GM10248 (cell line): Measurements from ENCODE around the gene SLAMF1.
"Not testable (repeated sequence)": the region's sequence is repeated elsewhere in the genome, so short reads cannot be mapped to it uniquely, and the experiment has no call there.

Experiments
- CTCF ChIA-PET: fragments of 300-600 bp; sonication (Branson Sonifier 250); formaldehyde crosslinking; extraction: SDS; loops from one replicate; lab custom pipeline; 2021; ENCODE audit warnings: antibody characterized with exemption; lab: Yijun Ruan, JAX
- POLR2A ChIA-PET: fragments of 350-650 bp; sonication (Branson Sonifier 250); formaldehyde crosslinking; extraction: SDS; loops from one replicate; lab custom pipeline; 2020; ENCODE audit warnings: antibody characterized with exemption; lab: Yijun Ruan, JAX
- DNase-seq: peaks from one replicate; pipeline ENCODE4 v3.0.0; 2012; ENCODE audit errors: extremely low spot score
- TF ChIP-seq, protein P1 (sequence below): IDR thresholded peaks from 2 replicates; pipeline ENCODE4 v1.5.1; 2012; ENCODE audit warnings: mild to moderate bottlenecking, low read depth; ENCODE audit errors: extremely low read depth, missing control alignments, control extremely low read depth

The SLAMF1 gene

GRCh38 chr1:160629286-160630210, 17.3 kb downstream of the SLAMF1 start:
- TF ChIP-seq, protein P1, sequence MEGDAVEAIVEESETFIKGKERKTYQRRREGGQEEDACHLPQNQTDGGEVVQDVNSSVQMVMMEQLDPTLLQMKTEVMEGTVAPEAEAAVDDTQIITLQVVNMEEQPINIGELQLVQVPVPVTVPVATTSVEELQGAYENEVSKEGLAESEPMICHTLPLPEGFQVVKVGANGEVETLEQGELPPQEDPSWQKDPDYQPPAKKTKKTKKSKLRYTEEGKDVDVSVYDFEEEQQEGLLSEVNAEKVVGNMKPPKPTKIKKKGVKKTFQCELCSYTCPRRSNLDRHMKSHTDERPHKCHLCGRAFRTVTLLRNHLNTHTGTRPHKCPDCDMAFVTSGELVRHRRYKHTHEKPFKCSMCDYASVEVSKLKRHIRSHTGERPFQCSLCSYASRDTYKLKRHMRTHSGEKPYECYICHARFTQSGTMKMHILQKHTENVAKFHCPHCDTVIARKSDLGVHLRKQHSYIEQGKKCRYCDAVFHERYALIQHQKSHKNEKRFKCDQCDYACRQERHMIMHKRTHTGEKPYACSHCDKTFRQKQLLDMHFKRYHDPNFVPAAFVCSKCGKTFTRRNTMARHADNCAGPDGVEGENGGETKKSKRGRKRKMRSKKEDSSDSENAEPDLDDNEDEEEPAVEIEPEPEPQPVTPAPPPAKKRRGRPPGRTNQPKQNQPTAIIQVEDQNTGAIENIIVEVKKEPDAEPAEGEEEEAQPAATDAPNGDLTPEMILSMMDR: no peak
- ChIA-PET POLR2A (interaction anchor here (1.0 to 1.6 kb wide), 2 partner anchors 11 to 45 kb away, joined by 6 to 7 read pairs; no protein-coding TSS in a partner anchor), CTCF (interaction anchor here (1.0 to 3.8 kb wide), 5 partner anchors 10 to 39 kb away, joined by 3 to 22 read pairs (median 4); partner anchors contain the start of gene SLAMF1)
- no peak for DNase-seq

- no peak for DNase-seq
- TF ChIP-seq, protein P1: no peak
- POLR2A ChIA-PET: interaction anchor here (1.6 kb wide), 1 partner anchor 46 kb away, joined by 6 read pairs; no protein-coding TSS in a partner anchor
- CTCF ChIA-PET: interaction anchor here (0.7 to 3.8 kb wide), 8 partner anchors 9 to 52 kb away, joined by 3 to 22 read pairs (median 3); partner anchors contain the start of gene SLAMF1
These were observed 18.0 kb downstream of the SLAMF1 start for GRCh38 chr1:160628799-160629263.

GRCh38 chr1:160627677-160628289, 19.1 kb downstream of the SLAMF1 start:
- ChIA-PET CTCF (interaction anchor here (0.9 to 3.8 kb wide), 8 partner anchors 8 to 48 kb away, joined by 3 to 22 read pairs (median 4); partner anchors contain the start of gene SLAMF1), POLR2A (interaction anchor here (0.7 to 2.1 kb wide), 3 partner anchors 12 to 161 kb away, joined by 3 to 6 read pairs (median 5); no protein-coding TSS in a partner anchor)
- DNase-seq: not testable (repeated sequence)

DNA sequence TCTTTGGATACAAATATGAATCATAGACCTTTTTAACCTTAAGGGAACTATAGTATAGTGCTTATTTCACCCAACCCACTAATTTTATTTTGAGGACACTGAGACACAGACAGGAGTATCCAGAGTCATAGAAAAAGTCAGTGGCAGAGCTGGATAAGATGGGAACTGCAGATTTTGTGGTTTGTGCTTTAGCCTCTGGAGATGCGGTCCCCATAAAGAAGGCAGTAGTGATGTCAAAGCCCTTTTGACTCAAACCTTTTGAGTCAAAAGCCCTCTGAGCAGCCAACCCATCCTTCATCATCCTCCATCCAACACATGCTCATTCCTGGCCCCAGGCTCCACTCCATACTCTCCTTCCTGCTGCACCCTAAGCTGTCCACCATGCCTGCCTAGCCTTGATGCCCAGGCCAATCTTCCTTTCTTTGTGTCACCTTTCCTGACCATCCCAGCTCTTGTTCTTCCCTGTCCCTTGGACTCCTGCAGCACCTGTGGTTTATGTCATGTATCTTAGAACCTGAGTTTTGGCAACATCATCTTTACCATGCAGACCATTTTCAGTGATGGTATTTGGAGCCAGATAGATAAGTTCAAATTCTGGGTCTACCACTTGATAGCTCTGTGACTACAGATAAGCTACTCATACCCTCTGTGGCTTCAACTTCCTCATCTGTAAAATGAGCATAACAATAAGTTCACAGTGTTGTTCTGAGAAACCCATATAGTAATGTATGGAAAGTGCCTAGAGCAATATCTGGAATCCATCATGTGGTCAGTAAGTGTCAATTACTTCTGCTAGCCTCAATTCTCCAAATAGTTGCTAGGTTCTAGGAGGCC, 20.1 kb downstream of the SLAMF1 start:
- DNase-seq: no peak
- CTCF ChIA-PET: interaction anchor here (0.9 to 3.7 kb wide), 6 partner anchors 14 to 198 kb away, joined by 3 to 17 read pairs (median 3); no protein-coding TSS in a partner anchor
- POLR2A ChIA-PET: interaction anchor here (0.6 to 2.1 kb wide), 5 partner anchors 14 to 160 kb away, joined by 3 to 6 read pairs (median 4); no protein-coding TSS in a partner anchor
- TF ChIP-seq, protein P1: no peak

GRCh38 chr1:160625725-160626498, 20.9 kb downstream of the SLAMF1 start:
- CTCF ChIA-PET: interaction anchor here (0.8 to 3.7 kb wide), 6 partner anchors 16 to 433 kb away, joined by 3 to 17 read pairs (median 3); no protein-coding TSS in a partner anchor
- TF ChIP-seq, protein P1: no peak
- POLR2A ChIA-PET: interaction anchor here (1.1 to 2.1 kb wide), 3 partner anchors 14 to 47 kb away, joined by 3 to 6 read pairs (median 5); no protein-coding TSS in a partner anchor
- DNase-seq: no peak
